Right atrium auricular region (tissue), 2 donors: Measurements from ENCODE around the gene KCNQ1. TPM values are rescaled to one million over a fixed set of nuclear protein-coding genes. Genes with fewer than 3 reads are reported as not detected.
A peak's percentile ranks its signal among the peaks of the same experiment; 100 is the strongest.

Source experiments
- DNase-seq: peaks from one replicate; pipeline ENCODE4 v3.0.0-alpha.2; 2019; ENCODE audit warnings: low spot score
- H3K27ac ChIP-seq, 2 donors: fragments of 200-600 bp; sonication (generic); 1 replicate in 1 of 2; 2 replicates in 1 of 2; pipeline ENCODE4 v1.5.1; 2016 to 2019
- H3K27me3 ChIP-seq, 2 donors: fragments of 200-600 bp; sonication (generic); one replicate each; pipeline versions ENCODE4 v1.5.1 to v1.6.0; 2017 to 2019
- H3K36me3 ChIP-seq: fragments of 200-600 bp; sonication (generic); one replicate; pipeline ENCODE4 v1.5.1; 2016
- H3K4me1 ChIP-seq, 2 donors: fragments of 200-600 bp; sonication (generic); one replicate each; pipeline versions ENCODE4 v1.5.1 to v1.6.0; 2017 to 2019
- H3K4me3 ChIP-seq, 2 donors: fragments of 200-600 bp; sonication (generic); 1 replicate in 1 of 2; 2 replicates in 1 of 2; pipeline ENCODE4 v1.5.1; 2017 to 2019; ENCODE audit warnings: mild to moderate bottlenecking in 1 of 2, moderate library complexity in 1 of 2
- H3K9me3 ChIP-seq, 2 donors: fragments of 200-600 bp; sonication (generic); one replicate each; pipeline ENCODE4 v1.5.1; 2019
- CTCF ChIP-seq, 2 donors: fragments of 200-600 bp; sonication (generic); IDR thresholded peaks; one replicate each; pipeline ENCODE4 v1.5.1; 2019; ENCODE audit warnings: antibody characterized with exemption in 2 of 2
- total RNA-seq, 2 donors: library from RNA; depleted of rRNA; stranded (reverse); fragments of >200 nt; gene quantifications; one replicate each; pipeline ENCODE4 v1.1.0, GENCODE V29; 2016

KCNQ1 gene
- total RNA-seq, 2 donors from 2014 or later = 12.7 to 25.1 TPM

GRCh38 chr11:2887515-2888195 lies 442.8 kb downstream of the KCNQ1 start:
- Histone ChIP-seq H3K9me3 (no peaks in the 10 kb centered on the region), H3K27ac (no peak overlapping the region), H3K36me3 (no peaks in the 10 kb centered on the region), H3K4me3 (no peak overlapping the region), H3K4me1 (peaks cover 0 to 54% of the 10 kb centered on the region in 2 donors), H3K27me3 (no peaks in the 10 kb centered on the region)
- no peak for DNase-seq
- no peak for TF ChIP-seq CTCF (IDR thresholded peaks at IDR 0.05)

- DNase-seq = peak; percentile 96
- H3K27ac ChIP-seq = no peak overlapping the region
- TF ChIP-seq CTCF (IDR thresholded peaks at IDR 0.05) = peak; percentile 95 to 99
- H3K27me3 ChIP-seq = no peaks in the 10 kb centered on the region
- no peaks in the 10 kb centered on the region for H3K36me3 ChIP-seq
- H3K4me3 ChIP-seq = no peak overlapping the region
- H3K4me1 ChIP-seq = peaks cover 0 to 53% of the 10 kb centered on the region in 2 donors
- no peaks in the 10 kb centered on the region for H3K9me3 ChIP-seq
These were observed 443.6 kb downstream of the KCNQ1 start for GRCh38 chr11:2888266-2888968.

- peaks cover 0 to 53% of the 10 kb centered on the region in 2 donors for H3K4me1 ChIP-seq
- no peaks in the 10 kb centered on the region for H3K36me3 ChIP-seq
- DNase-seq = no peak
- H3K27me3 ChIP-seq = no peaks in the 10 kb centered on the region
- H3K27ac ChIP-seq = peak overlapping the region in 1 of 2 donors; percentile 76
- TF ChIP-seq CTCF (IDR thresholded peaks at IDR 0.05) = no peak
- no peaks in the 10 kb centered on the region for H3K9me3 ChIP-seq
- H3K4me3 ChIP-seq = no peak overlapping the region
These were observed 444.8 kb downstream of the KCNQ1 start for GRCh38 chr11:2889362-2890273.

GRCh38 chr11:2890466-2891294 lies 445.9 kb downstream of the KCNQ1 start:
- H3K4me1 ChIP-seq = peaks cover 0 to 48% of the 10 kb centered on the region in 2 donors
- no peak overlapping the region for H3K4me3 ChIP-seq
- no peaks in the 10 kb centered on the region for H3K27me3 ChIP-seq
- H3K36me3 ChIP-seq = no peaks in the 10 kb centered on the region
- H3K9me3 ChIP-seq = no peaks in the 10 kb centered on the region
- H3K27ac ChIP-seq = peak overlapping the region; percentile 65 to 76
- no peak for TF ChIP-seq CTCF (IDR thresholded peaks at IDR 0.05)
- DNase-seq = no peak
